DND-41 (cell line): Measurements from ENCODE around the gene ORC4.

Source experiments
- CTCF ChIP-seq: IDR thresholded peaks from 2 replicates; pipeline ENCODE4 v1.5.1; 2012; ENCODE audit warnings: borderline replicate concordance, low read length, moderate library complexity, mild to moderate bottlenecking; ENCODE audit not compliant: poor library complexity, severe bottlenecking; ENCODE audit errors: extremely low read depth
- EZH2 ChIP-seq: IDR thresholded peaks from 3 replicates; pipeline ENCODE4 v1.6.1; 2012; ENCODE audit warnings: borderline replicate concordance, low read depth, mild to moderate bottlenecking, moderate library complexity, low read length, inconsistent platforms; ENCODE audit not compliant: severe bottlenecking

DNA sequence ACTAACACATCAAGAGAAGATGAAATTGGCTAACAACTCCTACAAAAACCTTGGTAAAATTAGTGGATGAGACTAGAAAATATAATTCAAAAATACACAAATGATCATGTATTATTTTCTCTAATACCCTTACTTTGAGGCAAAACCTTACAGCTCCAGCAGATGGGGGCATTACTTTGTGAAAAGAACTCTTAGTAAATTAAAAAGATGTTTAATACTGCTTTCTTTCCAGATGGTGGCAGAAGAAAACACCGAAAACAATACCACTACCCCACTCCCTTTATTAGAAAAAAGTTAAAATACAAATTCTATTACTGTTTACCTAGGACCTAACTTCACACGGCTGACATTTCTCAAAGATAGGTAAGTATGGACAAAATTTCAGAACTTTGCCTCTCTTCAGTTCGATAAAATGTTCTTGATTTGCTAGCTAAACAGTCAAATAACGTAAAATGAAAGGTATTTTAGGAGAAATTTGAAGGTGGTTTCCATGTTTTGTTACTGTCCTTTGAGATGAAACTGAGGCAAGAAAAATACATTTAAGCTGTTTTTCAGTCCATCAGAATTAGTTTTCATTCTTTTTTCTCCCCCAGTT lies 30.6 kb downstream of the ORC4 start:
- TF ChIP-seq CTCF (peak; percentile 71), EZH2 (no peak)
